Left lung (tissue), 10 donors: Measurements from ENCODE around the gene SLC2A13. TPM values are rescaled to one million over a fixed set of nuclear protein-coding genes. Genes with fewer than 3 reads are reported as not detected.

Experiments used
- ATAC-seq: fragments of 200-7000 bp; cut with Tn5 transposase; one replicate; pipeline ENCODE4 v1.9.1; 2020; ENCODE audit warnings: moderate library complexity
- DNase-seq, 4 donors: peaks; one replicate each; pipeline ENCODE4 v3.0.0-alpha.2; 2013 to 2020
- H3K27ac ChIP-seq, 2 donors: fragments of 200-600 bp; sonication (generic) in 1 of 2; one replicate each; pipeline versions ENCODE4 v1.5.0 to v1.8.0; 2020 to 2021
- H3K27me3 ChIP-seq, 2 donors: fragments of 200-600 bp; sonication (generic) in 1 of 2; one replicate each; pipeline versions ENCODE4 v1.5.0 to v1.8.0; 2020 to 2021
- H3K36me3 ChIP-seq, 2 donors: fragments of 200-600 bp; sonication (generic) in 1 of 2; one replicate each; pipeline versions ENCODE4 v1.5.0 to v1.8.0; 2020 to 2021
- H3K4me1 ChIP-seq, 2 donors: fragments of 200-600 bp; one replicate each; pipeline ENCODE4 v1.8.0; 2021
- H3K4me3 ChIP-seq, 2 donors: fragments of 200-600 bp; sonication (generic) in 1 of 2; one replicate each; pipeline versions ENCODE4 v1.5.0 to v1.8.0; 2020 to 2021; ENCODE audit warnings: mild to moderate bottlenecking in 1 of 2
- H3K9me3 ChIP-seq, 2 donors: fragments of 200-600 bp; sonication (generic) in 1 of 2; one replicate each; pipeline versions ENCODE4 v1.5.0 to v1.8.0; 2020 to 2021
- CTCF ChIP-seq, 2 donors: fragments of 200-600 bp; sonication (generic) in 1 of 2; IDR thresholded peaks; one replicate each; pipeline versions ENCODE4 v1.5.0 to v1.8.0; 2021; ENCODE audit warnings: antibody characterized with exemption in 2 of 2
- intact Hi-C, 2 donors: fragments of 100-400 bp; cut with DNase I; formaldehyde crosslinking; loops; one replicate each; pipeline versions ENCODE4 v1.11.2 to v1.14.2; 2022
- polyA plus RNA-seq, 6 donors: library from polyadenylated mRNA; unstranded; fragments of 120-200 nt; gene quantifications; one replicate each; pipeline ENCODE4 v1.2.1, GENCODE V29; 2013; ENCODE audit not compliant: insufficient read length in 6 of 6
- total RNA-seq, 2 donors: library from RNA; stranded (reverse); fragmentation: NEBNext Ultra II Directional; extraction: Animal tissue kit (Norgen Biotek cat#: 25700); gene quantifications; one replicate each; pipeline ENCODE4 v1.2.1, GENCODE V29; 2021
- donor health status: DM: no; HTN: yes; CAD: no.
- donor health status: DM: no; HTN: no; CAD: no.

The SLC2A13 gene
- total and polyA plus RNA-seq, 8 donors = 5.8 to 14.6 (median 7.8) TPM

DNA sequence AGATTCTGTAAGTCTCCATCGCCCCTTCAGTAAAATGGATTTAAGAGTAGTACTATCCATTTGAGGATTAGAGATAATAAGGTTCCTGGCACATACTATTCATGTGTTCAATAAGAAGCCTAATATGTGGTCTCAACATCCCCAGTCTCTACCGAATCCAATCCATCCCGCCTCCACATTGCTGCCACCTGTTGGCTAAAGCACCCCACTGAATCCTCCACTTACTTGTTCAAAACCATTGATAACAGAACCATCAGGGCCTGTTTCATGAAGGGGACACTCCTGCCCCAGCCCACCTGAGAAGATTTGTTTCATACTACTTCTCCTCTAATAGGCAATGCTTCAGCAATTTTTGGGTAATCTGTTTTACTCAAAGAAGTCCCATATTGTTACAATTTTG, 147.5 kb downstream of the SLC2A13 start:
- H3K9me3 ChIP-seq = no peaks in the 10 kb centered on the region
- no peak overlapping the region for H3K27ac ChIP-seq
- H3K4me1 ChIP-seq = no peaks in the 10 kb centered on the region
- DNase-seq (no peak), ATAC-seq (no peak)
- TF ChIP-seq CTCF (IDR thresholded peaks at IDR 0.05) = no peak
- H3K36me3 ChIP-seq = no peaks in the 10 kb centered on the region
- no peak overlapping the region for H3K4me3 ChIP-seq
- intact Hi-C loops = no loop called here
- H3K27me3 ChIP-seq = no peaks in the 10 kb centered on the region

DNA sequence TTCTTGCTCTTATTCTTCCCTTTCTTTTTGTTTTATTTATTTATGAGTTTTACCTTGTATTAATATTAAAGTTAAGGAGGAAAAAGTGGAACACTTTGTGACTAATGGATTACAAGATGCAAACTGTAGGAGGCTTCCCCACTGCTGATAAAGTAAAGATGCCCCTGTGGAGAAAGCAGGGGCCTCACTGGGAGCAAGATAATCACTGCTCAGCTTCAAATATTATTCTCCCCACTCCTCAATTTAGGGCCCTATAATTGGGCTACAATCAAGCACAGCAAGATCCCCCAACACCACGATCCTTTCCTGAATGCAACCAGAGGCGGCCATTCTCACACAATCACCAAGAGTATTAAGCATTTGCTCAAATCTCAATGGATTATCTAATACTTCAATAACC, 149.2 kb downstream of the SLC2A13 start:
- H3K4me1 ChIP-seq = no peaks in the 10 kb centered on the region
- intact Hi-C loops = no loop called here
- H3K9me3 ChIP-seq = no peaks in the 10 kb centered on the region
- DNase-seq (no peak), ATAC-seq (no peak)
- H3K36me3 ChIP-seq = no peaks in the 10 kb centered on the region
- no peak for TF ChIP-seq CTCF (IDR thresholded peaks at IDR 0.05)
- H3K27ac ChIP-seq = no peak overlapping the region
- H3K27me3 ChIP-seq = no peaks in the 10 kb centered on the region
- no peak overlapping the region for H3K4me3 ChIP-seq

DNA sequence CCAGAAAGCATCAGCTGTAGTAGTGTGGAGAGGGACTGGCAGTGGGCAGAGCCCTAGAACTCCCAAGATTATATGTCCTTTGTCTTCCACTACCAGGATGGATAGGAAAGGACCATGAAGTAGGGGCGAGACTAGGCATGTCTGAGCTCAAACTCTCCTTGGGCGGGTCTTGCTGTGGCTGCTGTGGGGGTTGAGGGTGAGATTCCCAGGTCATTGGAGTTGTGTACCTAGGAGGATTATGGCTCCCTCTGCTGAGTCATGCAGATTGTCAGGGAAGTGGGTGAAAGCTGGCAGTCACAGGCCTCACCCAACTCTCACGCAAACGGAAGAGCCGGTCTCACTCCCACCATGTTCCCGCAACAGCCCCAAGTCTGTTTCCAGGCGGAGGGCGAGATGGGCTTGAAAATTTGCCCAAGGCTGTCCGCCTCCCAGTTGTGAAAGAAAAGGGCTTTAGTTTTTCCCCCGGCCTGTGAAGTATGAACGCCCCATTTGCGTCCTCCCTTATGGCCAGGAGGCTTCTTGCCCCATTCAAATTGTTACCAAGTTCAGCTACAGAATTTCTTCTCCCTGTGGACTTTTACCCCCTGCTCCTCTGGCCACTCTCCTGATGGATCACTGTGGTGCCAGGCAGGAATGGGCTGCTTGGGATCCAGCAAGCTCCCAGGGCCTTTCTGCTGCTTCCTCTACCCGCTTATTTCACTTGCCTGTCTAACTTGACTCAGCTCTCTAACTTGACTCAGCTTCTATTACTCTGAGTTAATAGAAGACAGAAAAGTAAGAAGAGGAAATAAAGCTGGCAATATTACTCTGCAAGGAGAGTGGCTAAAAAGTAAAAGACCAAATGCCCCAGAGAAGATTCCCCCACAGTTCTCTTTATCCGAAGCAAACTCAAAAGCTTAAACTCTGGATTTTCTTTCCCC, 159.3 kb downstream of the SLC2A13 start:
- TF ChIP-seq CTCF (IDR thresholded peaks at IDR 0.05) = no peak
- intact Hi-C loops = no loop called here
- Histone ChIP-seq H3K4me3 (no peak overlapping the region), H3K27ac (no peak overlapping the region), H3K36me3 (no peaks in the 10 kb centered on the region), H3K27me3 (no peaks in the 10 kb centered on the region), H3K4me1 (no peaks in the 10 kb centered on the region), H3K9me3 (peaks cover 0 to 2% of the 10 kb centered on the region in 2 donors)
- ATAC-seq (no peak), DNase-seq (peak in 1 of 4 donors; percentile 9)

DNA sequence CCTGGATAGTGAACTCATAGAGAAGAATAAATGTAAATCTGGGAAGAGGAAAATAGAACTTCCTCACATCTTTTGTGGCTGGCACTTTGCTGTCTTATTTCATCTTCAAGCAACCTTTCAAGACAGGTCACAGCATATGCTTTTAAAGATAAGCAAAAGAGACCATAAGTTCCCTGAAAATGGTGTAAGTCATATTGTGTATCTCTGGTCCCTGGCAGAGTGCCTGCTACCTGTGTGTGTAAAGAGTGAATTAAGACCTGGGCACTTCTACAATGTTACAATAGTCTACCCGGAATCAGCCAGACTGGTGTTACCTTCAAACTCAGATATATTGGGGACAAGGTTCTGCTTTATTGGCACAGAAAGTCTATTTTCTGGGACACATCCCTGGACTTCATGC, 168.8 kb downstream of the SLC2A13 start:
- Histone ChIP-seq H3K4me3 (no peak overlapping the region), H3K36me3 (no peaks in the 10 kb centered on the region), H3K9me3 (peaks cover 0 to under 1% of the 10 kb centered on the region in 2 donors), H3K4me1 (no peaks in the 10 kb centered on the region), H3K27ac (no peak overlapping the region), H3K27me3 (no peaks in the 10 kb centered on the region)
- DNase-seq (no peak), ATAC-seq (no peak)
- no peak for TF ChIP-seq CTCF (IDR thresholded peaks at IDR 0.05)
- intact Hi-C loops = no loop called here

GRCh38 chr12:39935839-39936238, 170.0 kb downstream of the SLC2A13 start:
- intact Hi-C loops = no loop called here
- no peaks in the 10 kb centered on the region for H3K27me3 ChIP-seq
- no peak for TF ChIP-seq CTCF (IDR thresholded peaks at IDR 0.05)
- H3K4me1 ChIP-seq = no peaks in the 10 kb centered on the region
- no peak overlapping the region for H3K27ac ChIP-seq
- ATAC-seq = no peak
- H3K36me3 ChIP-seq = no peaks in the 10 kb centered on the region
- no peak for DNase-seq
- H3K9me3 ChIP-seq = no peaks in the 10 kb centered on the region
- H3K4me3 ChIP-seq = no peak overlapping the region
